H1 (cell line): Measurements from ENCODE around the gene SMARCB1. TPM values are rescaled to one million over a fixed set of nuclear protein-coding genes. Genes with fewer than 3 reads are reported as not detected.

ENCODE experiments used
- BACH1 ChIP-seq: IDR thresholded peaks from 2 replicates; pipeline ENCODE4 v1.6.1; 2012; ENCODE audit warnings: low read length, improper control_type of control experiment
- BCL11A ChIP-seq, 2 experiments: IDR thresholded peaks; one replicate each; pipeline ENCODE4 v1.6.1; 2011; ENCODE audit warnings: low read depth in 2 of 2, low read length in 2 of 2, mild to moderate bottlenecking in 2 of 2
- BRCA1 ChIP-seq: IDR thresholded peaks from 2 replicates; pipeline ENCODE4 v1.6.1; 2012; ENCODE audit warnings: low read depth, low read length, improper control_type of control experiment
- CHD7 ChIP-seq: fragments of 300-600 bp; sonication (generic); IDR thresholded peaks from 2 replicates; pipeline ENCODE4 v1.7.1; 2012; ENCODE audit warnings: low read length, moderate library complexity, mild to moderate bottlenecking, inconsistent platforms; ENCODE audit not compliant: insufficient replicate concordance
- CREB1 ChIP-seq: IDR thresholded peaks from 2 replicates; pipeline ENCODE4 v1.6.1; 2012; ENCODE audit warnings: inconsistent platforms
- KDM1A ChIP-seq: fragments of 200-600, 300-600 bp; sonication (generic); IDR thresholded peaks from 2 replicates; pipeline ENCODE4 v1.7.1; 2016; ENCODE audit warnings: mild to moderate bottlenecking, low read length, borderline replicate concordance
- RXRA ChIP-seq: IDR thresholded peaks from 2 replicates; pipeline ENCODE4 v1.6.1; 2011; ENCODE audit warnings: low read depth, mild to moderate bottlenecking, low read length, moderate library complexity; ENCODE audit not compliant: insufficient read depth
- SIX5 ChIP-seq: IDR thresholded peaks from 2 replicates; pipeline ENCODE4 v1.6.1; 2011; ENCODE audit warnings: mild to moderate bottlenecking, low read depth, low read length
- USF2 ChIP-seq: IDR thresholded peaks from 2 replicates; pipeline ENCODE4 v1.6.1; 2011; ENCODE audit warnings: low read length, improper control_type of control experiment
- polyA plus RNA-seq, 7 experiments: library from polyadenylated mRNA; depleted of rRNA in 3 of 7; stranded (reverse) in 5 of 7; unstranded in 2 of 7; fragments of >200 nt in 5 of 7; fragments of 200-250 nt in 2 of 7; gene quantifications; 1 replicate in 5 of 7; 2 replicates in 1 of 7; 4 replicates in 1 of 7; pipeline versions ENCODE4 v1.2.1 to v1.2.3, GENCODE V29; 2011 to 2013; ENCODE audit warnings: missing spikeins in 2 of 7, mixed read lengths in 2 of 7
- total RNA-seq: library from RNA; stranded (reverse); fragmentation: NEBNext Ultra II Directional; extraction: Animal tissue kit (Norgen Biotek cat#: 25700); gene quantifications from 2 replicates; pipeline ENCODE4 v1.2.1, GENCODE V29; 2021

Gene SMARCB1
- total and polyA plus RNA-seq, 2 of the 8 experiments (the other 6 are each of a cell fraction or from before 2014, with no cell fraction given): 116 to 145 TPM

- TF ChIP-seq CHD7 (no peak), BACH1 (no peak), KDM1A (no peak), USF2 (no peak), SIX5 (no peak), BCL11A (IDR thresholded peaks at IDR 0.05; ENCODE audit: low read depth in 2 of 2, low read length in 2 of 2) (no peak), RXRA (no peak), CREB1 (no peak), BRCA1 (no peak)
Measured at GRCh38 chr22:23868580-23868979, 81.8 kb downstream of the SMARCB1 start (continued).
